ENCODE measurements around the gene CCDC188. TPM values are rescaled to one million over a fixed set of nuclear protein-coding genes. Genes with fewer than 3 reads are reported as not detected.

Gene CCDC188
- total RNA-seq, 1 donor from 2014 or later: not detected

DNA sequence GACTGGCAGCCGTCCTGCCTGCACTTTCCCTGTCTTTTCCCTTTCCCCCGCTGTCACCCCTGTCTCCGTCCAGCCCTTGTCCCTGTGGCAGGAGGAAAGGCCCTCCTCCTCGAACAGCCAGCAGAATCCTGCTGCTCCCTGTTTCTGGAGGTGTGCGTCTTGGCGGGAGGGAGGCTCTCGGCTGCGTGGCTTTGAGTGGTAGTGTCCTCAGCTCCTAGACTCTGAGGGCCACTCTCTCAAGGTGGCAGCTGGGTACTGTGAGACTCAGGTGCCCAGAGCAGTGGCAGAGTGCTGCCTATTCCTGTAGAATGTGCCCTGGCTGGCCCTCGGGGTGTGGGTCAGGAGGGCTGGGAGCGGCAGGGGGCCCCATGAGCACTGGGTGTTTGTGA, 44.0 kb downstream of the CCDC188 start:
- Histone ChIP-seq H3K4me1 (ENCODE audit: insufficient read depth, low read length) (no peaks in the 10 kb centered on the region), H3K79me2 (ENCODE audit: insufficient read depth, low read length) (peaks cover 45% of the 10 kb centered on the region), H3K4me3 (ENCODE audit: insufficient read depth, low read depth, low read length) (no peak overlapping the region), H4K20me1 (ENCODE audit: insufficient read depth, low read length) (peaks cover 92% of the 10 kb centered on the region), H2AFZ (ENCODE audit: low read depth, low read length) (no peak overlapping the region), H3K9ac (ENCODE audit: low read length) (no peak overlapping the region), H3K36me3 (ENCODE audit: insufficient read depth, low read length) (peaks cover 56% of the 10 kb centered on the region), H3K27ac (ENCODE audit: low read depth, low read length) (no peak overlapping the region), H3K4me2 (ENCODE audit: low read length) (no peak overlapping the region), H3K27me3 (ENCODE audit: insufficient read depth, low read length) (no peaks in the 10 kb centered on the region), H3K9me3 (ENCODE audit: insufficient read depth, low read depth, low read length) (no peaks in the 10 kb centered on the region)
- H3K9me3 Mint-ChIP-seq (ENCODE audit: unreplicated experiment): no peaks in the 10 kb centered on the region
- TF ChIP-seq EZH2 (IDR thresholded peaks at IDR 0.05; ENCODE audit: insufficient read depth, low read length): no peak
- TF ChIP-seq, protein P1, sequence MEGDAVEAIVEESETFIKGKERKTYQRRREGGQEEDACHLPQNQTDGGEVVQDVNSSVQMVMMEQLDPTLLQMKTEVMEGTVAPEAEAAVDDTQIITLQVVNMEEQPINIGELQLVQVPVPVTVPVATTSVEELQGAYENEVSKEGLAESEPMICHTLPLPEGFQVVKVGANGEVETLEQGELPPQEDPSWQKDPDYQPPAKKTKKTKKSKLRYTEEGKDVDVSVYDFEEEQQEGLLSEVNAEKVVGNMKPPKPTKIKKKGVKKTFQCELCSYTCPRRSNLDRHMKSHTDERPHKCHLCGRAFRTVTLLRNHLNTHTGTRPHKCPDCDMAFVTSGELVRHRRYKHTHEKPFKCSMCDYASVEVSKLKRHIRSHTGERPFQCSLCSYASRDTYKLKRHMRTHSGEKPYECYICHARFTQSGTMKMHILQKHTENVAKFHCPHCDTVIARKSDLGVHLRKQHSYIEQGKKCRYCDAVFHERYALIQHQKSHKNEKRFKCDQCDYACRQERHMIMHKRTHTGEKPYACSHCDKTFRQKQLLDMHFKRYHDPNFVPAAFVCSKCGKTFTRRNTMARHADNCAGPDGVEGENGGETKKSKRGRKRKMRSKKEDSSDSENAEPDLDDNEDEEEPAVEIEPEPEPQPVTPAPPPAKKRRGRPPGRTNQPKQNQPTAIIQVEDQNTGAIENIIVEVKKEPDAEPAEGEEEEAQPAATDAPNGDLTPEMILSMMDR (IDR thresholded peaks at IDR 0.05; ENCODE audit: insufficient read depth, low read depth, low read length): no peak
- no peak for DNase-seq (ENCODE audit: low read depth)
- peaks cover 2% of the 10 kb centered on the region for H3K4me1 Mint-ChIP-seq (ENCODE audit: low read depth, unreplicated experiment)
- H3K27ac Mint-ChIP-seq (ENCODE audit: unreplicated experiment): no peak overlapping the region
- H3K27me3 Mint-ChIP-seq (ENCODE audit: low read depth, unreplicated experiment): no peaks in the 10 kb centered on the region
- FAIRE-seq: no peak
- no peak overlapping the region for H3K4me3 Mint-ChIP-seq (ENCODE audit: unreplicated experiment)
- H3K36me3 Mint-ChIP-seq (ENCODE audit: low read depth, unreplicated experiment): peaks cover 11% of the 10 kb centered on the region

DNA sequence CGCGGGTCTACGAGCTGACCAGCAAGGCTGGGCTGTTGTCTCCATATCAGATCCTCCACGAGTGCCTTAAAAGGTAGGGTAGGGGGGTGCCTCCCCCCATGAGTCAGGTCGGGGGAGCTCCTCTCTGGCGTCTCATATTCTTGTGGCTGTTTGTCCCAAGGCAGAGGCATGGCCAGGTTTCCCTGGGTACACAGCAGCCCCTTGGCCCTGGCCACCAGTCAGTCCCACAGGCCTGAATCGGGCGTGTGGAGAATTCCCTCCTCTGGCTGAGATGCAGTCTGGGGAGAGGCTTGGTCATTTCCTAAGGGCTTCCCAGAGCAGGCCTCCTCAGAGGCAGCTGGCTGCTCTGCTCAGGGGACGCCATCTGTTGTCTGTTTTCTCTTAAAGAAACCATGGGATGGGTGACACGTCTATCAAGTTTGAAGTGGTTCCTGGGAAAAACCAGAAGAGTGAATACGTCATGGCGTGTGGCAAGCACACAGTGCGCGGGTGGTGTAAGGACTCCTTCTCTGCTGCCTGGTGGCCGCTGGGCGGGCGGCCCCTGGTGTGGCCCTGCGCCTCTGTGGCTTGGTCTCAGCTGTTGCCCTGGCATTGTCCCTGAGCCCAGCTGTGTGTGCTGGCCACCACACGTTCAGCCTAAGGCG, 44.5 kb downstream of the CCDC188 start:
- Histone ChIP-seq H2AFZ (ENCODE audit: low read depth, low read length) (no peak overlapping the region), H3K4me1 (ENCODE audit: insufficient read depth, low read length) (no peaks in the 10 kb centered on the region), H3K9ac (ENCODE audit: low read length) (no peak overlapping the region), H3K79me2 (ENCODE audit: insufficient read depth, low read length) (peaks cover 50% of the 10 kb centered on the region), H4K20me1 (ENCODE audit: insufficient read depth, low read length) (peaks cover 92% of the 10 kb centered on the region), H3K27ac (ENCODE audit: low read depth, low read length) (no peak overlapping the region), H3K4me3 (ENCODE audit: insufficient read depth, low read depth, low read length) (no peak overlapping the region), H3K9me3 (ENCODE audit: insufficient read depth, low read depth, low read length) (no peaks in the 10 kb centered on the region), H3K36me3 (ENCODE audit: insufficient read depth, low read length) (peaks cover 58% of the 10 kb centered on the region), H3K4me2 (ENCODE audit: low read length) (no peak overlapping the region), H3K27me3 (ENCODE audit: insufficient read depth, low read length) (no peaks in the 10 kb centered on the region)
- H3K36me3 Mint-ChIP-seq (ENCODE audit: low read depth, unreplicated experiment): peaks cover 11% of the 10 kb centered on the region
- no peak overlapping the region for H3K4me3 Mint-ChIP-seq (ENCODE audit: unreplicated experiment)
- no peak overlapping the region for H3K27ac Mint-ChIP-seq (ENCODE audit: unreplicated experiment)
- TF ChIP-seq, protein P1 (IDR thresholded peaks at IDR 0.05; ENCODE audit: insufficient read depth, low read depth, low read length): no peak
- TF ChIP-seq EZH2 (IDR thresholded peaks at IDR 0.05; ENCODE audit: insufficient read depth, low read length): no peak
- FAIRE-seq (no peak), DNase-seq (ENCODE audit: low read depth) (no peak)
- H3K4me1 Mint-ChIP-seq (ENCODE audit: low read depth, unreplicated experiment): peaks cover 2% of the 10 kb centered on the region
- H3K9me3 Mint-ChIP-seq (ENCODE audit: unreplicated experiment): no peaks in the 10 kb centered on the region
- H3K27me3 Mint-ChIP-seq (ENCODE audit: low read depth, unreplicated experiment): no peaks in the 10 kb centered on the region

DNA sequence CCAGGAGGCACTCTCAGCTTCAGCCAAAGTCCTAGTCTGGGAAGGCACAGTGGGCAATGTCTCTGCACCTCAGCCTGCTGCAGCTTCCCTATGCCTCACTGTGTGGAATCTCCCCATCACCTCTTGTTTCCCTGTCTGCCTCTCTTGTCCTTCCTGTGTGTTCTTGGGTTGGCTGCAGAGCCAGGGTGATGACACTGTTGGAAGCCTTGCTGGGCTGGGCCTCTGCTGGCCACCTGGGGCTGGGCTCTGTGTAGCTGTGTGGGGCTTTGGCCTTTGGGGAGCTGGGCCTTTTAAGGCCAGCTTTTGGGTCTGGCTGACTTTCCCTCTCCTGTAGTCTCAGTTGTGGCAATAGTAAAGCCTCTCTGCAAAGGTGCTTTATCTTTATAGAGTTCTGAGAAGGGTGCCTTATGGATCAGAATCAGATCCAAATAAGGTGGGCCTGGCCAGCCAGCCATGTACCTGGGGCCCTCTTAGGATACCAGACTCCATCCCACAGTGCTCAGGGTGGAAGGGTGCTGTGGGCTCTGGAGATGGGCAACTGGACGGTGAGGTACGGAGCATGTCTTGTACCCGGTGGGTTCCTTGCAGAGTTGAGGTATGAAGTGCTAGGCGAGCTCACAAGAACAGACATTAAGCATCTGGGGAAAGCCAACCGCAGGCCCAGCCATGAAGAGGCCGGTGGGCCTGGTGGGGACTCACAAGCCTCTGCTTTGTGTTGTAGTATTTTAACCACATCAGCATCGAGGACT, 45.2 kb downstream of the CCDC188 start:
- FAIRE-seq (no peak), DNase-seq (ENCODE audit: low read depth) (no peak)
- Mint-ChIP-seq H3K9me3 (ENCODE audit: unreplicated experiment) (no peaks in the 10 kb centered on the region), H3K27ac (ENCODE audit: unreplicated experiment) (no peak overlapping the region), H3K27me3 (ENCODE audit: low read depth, unreplicated experiment) (no peaks in the 10 kb centered on the region), H3K36me3 (ENCODE audit: low read depth, unreplicated experiment) (peaks cover 9% of the 10 kb centered on the region), H3K4me1 (ENCODE audit: low read depth, unreplicated experiment) (peaks cover 2% of the 10 kb centered on the region), H3K4me3 (ENCODE audit: unreplicated experiment) (no peak overlapping the region)
- Histone ChIP-seq H3K79me2 (ENCODE audit: insufficient read depth, low read length) (peaks cover 56% of the 10 kb centered on the region), H3K27me3 (ENCODE audit: insufficient read depth, low read length) (no peaks in the 10 kb centered on the region), H3K4me3 (ENCODE audit: insufficient read depth, low read depth, low read length) (no peak overlapping the region), H3K36me3 (ENCODE audit: insufficient read depth, low read length) (peaks cover 59% of the 10 kb centered on the region), H3K9me3 (ENCODE audit: insufficient read depth, low read depth, low read length) (no peaks in the 10 kb centered on the region), H4K20me1 (ENCODE audit: insufficient read depth, low read length) (peaks cover 87% of the 10 kb centered on the region), H3K4me2 (ENCODE audit: low read length) (no peak overlapping the region), H3K27ac (ENCODE audit: low read depth, low read length) (no peak overlapping the region), H3K4me1 (ENCODE audit: insufficient read depth, low read length) (no peaks in the 10 kb centered on the region), H2AFZ (ENCODE audit: low read depth, low read length) (no peak overlapping the region), H3K9ac (ENCODE audit: low read length) (no peak overlapping the region)
- TF ChIP-seq, protein P1 (IDR thresholded peaks at IDR 0.05; ENCODE audit: insufficient read depth, low read depth, low read length): no peak
- no peak for TF ChIP-seq EZH2 (IDR thresholded peaks at IDR 0.05; ENCODE audit: insufficient read depth, low read length)
